Right lobe of liver (tissue), 4 donors: ENCODE data around the gene POLR2B.

Source experiments
- CTCF ChIP-seq, 4 donors: fragments of 200-600 bp in 3 of 4; fragments of 450-650 bp in 1 of 4; IDR thresholded peaks; one replicate each; pipeline versions ENCODE4 v1.5.1 to v1.8.0; 2016 to 2022; ENCODE audit warnings: antibody characterized with exemption in 4 of 4, mild to moderate bottlenecking in 2 of 4
- POLR2A ChIP-seq: fragments of 450-650 bp; IDR thresholded peaks from one replicate; pipeline ENCODE4 v1.6.1; 2017; ENCODE audit warnings: antibody characterized with exemption, mild to moderate bottlenecking
- donor health status: DM: no; HTN: no; CAD: no.
- donor health status: DM: no; HTN: no; CAD: no.
- donor health status: DM: no; HTN: yes; CAD: no.

GRCh38 chr4:56941403-56941802 is 37.3 kb upstream of the POLR2B start:
- no peak for TF ChIP-seq CTCF (IDR thresholded peaks at IDR 0.05)
- no peak for TF ChIP-seq POLR2A
